Testis (tissue), 2 donors: Measurements from ENCODE around the gene HSPH1.

Source experiments
- POLR2A ChIP-seq: fragments of 450-650 bp; IDR thresholded peaks from one replicate; pipeline ENCODE4 v1.6.1; 2017; ENCODE audit warnings: antibody characterized with exemption, mild to moderate bottlenecking, moderate library complexity
- TF ChIP-seq, protein P1 (sequence below), 3 experiments: fragments of 450-650 bp in 2 of 3; fragments of 200-600 bp in 1 of 3; sonication (generic) in 1 of 3; IDR thresholded peaks; one replicate each; pipeline ENCODE4 v1.5.1; 2016 to 2019; ENCODE audit warnings: antibody characterized with exemption in 3 of 3, mild to moderate bottlenecking in 2 of 3, moderate library complexity in 1 of 3

DNA sequence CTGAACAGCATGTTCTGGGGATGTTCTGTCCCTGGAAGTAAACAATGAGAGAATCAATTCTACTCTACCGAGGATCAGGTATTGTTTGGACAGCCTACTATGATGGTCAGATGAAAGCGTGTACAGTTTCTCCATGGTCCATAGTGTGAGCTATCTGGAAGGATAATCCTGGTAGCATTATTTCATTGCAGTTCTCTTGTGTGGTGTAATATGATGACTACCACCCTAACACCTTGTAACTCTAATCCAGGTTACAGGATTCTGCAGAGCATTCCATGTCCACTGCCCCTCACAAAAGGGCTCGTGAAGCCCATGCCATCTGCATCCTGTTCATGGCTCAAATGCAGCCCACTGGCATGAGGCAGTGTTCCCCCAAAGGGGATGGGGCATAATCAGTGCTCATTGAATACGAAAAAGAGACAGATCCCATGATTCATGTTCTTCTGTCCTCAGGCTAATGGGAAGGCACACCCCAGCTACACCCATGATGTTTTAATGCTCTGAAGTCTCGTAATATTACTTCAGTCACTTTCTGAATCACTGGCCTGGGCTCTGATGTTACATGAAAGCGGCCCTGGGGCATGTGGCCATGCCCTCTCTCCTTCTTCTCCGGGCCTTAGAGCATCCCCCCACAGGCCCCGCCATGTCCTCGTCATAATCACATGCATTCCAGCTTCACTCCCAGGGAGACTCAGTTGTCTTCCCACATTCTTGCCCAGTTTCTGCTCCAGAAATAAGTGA, 68.4 kb downstream of the HSPH1 start:
- TF ChIP-seq, protein P1, sequence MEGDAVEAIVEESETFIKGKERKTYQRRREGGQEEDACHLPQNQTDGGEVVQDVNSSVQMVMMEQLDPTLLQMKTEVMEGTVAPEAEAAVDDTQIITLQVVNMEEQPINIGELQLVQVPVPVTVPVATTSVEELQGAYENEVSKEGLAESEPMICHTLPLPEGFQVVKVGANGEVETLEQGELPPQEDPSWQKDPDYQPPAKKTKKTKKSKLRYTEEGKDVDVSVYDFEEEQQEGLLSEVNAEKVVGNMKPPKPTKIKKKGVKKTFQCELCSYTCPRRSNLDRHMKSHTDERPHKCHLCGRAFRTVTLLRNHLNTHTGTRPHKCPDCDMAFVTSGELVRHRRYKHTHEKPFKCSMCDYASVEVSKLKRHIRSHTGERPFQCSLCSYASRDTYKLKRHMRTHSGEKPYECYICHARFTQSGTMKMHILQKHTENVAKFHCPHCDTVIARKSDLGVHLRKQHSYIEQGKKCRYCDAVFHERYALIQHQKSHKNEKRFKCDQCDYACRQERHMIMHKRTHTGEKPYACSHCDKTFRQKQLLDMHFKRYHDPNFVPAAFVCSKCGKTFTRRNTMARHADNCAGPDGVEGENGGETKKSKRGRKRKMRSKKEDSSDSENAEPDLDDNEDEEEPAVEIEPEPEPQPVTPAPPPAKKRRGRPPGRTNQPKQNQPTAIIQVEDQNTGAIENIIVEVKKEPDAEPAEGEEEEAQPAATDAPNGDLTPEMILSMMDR (IDR thresholded peaks at IDR 0.05): no peak
- TF ChIP-seq POLR2A: no peak
